Left cardiac atrium (tissue), 4 donors: Measurements from ENCODE around the gene ATP11C. TPM values are rescaled to one million over a fixed set of nuclear protein-coding genes. Genes with fewer than 3 reads are reported as not detected.

Experiments used
- ATAC-seq, 2 donors: fragments of 200-7000 bp; cut with Tn5 transposase; one replicate each; pipeline ENCODE4 v1.9.1; 2020; ENCODE audit warnings: mild to moderate bottlenecking in 2 of 2, moderate library complexity in 2 of 2
- DNase-seq: peaks from one replicate; pipeline ENCODE4 v3.0.0-alpha.2; 2020
- intact Hi-C, 2 donors: fragments of 100-400 bp; cut with DNase I; formaldehyde crosslinking; loops; one replicate each; pipeline versions ENCODE4 v1.14.1 to v1.15.1; 2022 to 2023
- microRNA-seq, 2 donors: library from miRNA; unstranded; fragments of <30 nt; microRNA quantifications; one replicate each; pipeline ENCODE4 v1.2.0, GENCODE V29; 2020
- total RNA-seq, 2 donors: library from RNA; stranded (reverse); fragmentation: NEBNext Ultra II Directional; extraction: Animal tissue kit (Norgen Biotek cat#: 25700); gene quantifications; one replicate each; pipeline ENCODE4 v1.2.1, GENCODE V29; 2021
- donor health status: DM: no; HTN: yes; CAD: no.
- donor health status: DM: no; HTN: yes; CAD: no; lungs with severe emphysema.
- donor health status: DM: yes; HTN: yes; CAD: no.
- donor health status: Dilated cardiomyopathy.

Gene ATP11C
- total RNA-seq, 2 donors from 2014 or later, result 7.2 to 10.9 TPM

DNA sequence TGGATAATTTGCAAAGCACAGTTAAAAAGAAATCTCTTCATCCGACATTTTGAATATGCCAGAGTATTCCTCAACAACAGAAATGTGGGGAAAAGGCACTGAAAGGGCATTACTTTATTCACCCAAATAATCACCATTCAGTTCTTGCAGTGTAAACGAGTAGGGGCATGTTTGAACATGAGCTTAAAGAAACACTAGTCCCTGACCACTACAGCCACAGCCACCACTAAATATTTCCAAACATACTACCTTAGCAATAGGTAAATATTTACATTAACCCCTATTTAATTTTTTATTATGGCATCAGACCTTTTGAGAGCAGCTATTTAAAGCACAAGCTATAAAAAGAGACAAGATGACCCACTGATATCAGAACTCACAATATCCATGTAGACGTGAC, 252.5 kb downstream of the ATP11C start:
- DNase-seq (no peak), ATAC-seq (no peak)
- intact Hi-C loops, result no loop called here

Small RNAs within 50 kb of the gene (microRNA-seq; reads per million reads assigned to microRNA genes)
- 71.1 to 96.1 reads per million in 2 donors for gene MIR505

Other genes with a start within 250 kb of the ATP11C start
- 1 to 10 TPM in 1 of 2 donors, under 1 TPM in 1; 0.24 to 1.1 TPM for gene MCF2, start 224.9 kb downstream of the ATP11C start, total RNA-seq
- gene CXorf66, start 32.5 kb upstream of the ATP11C start, total RNA-seq, result not detected